ENCODE measurements around the gene FBXO34.
"Not testable (repeated sequence)": the region's sequence is repeated elsewhere in the genome, so short reads cannot be mapped to it uniquely, and the experiment has no call there.

The FBXO34 gene

GRCh38 chr14:55349565-55349964, 78.3 kb downstream of the FBXO34 start:
- DNase-seq = no peak

- DNase-seq = no peak
These were observed 79.2 kb downstream of the FBXO34 start for GRCh38 chr14:55350461-55350860.

GRCh38 chr14:55351111-55351510, 79.9 kb downstream of the FBXO34 start:
- DNase-seq = no peak

GRCh38 chr14:55352201-55352600, 81.0 kb downstream of the FBXO34 start:
- DNase-seq = no peak

GRCh38 chr14:55353686-55354467, 82.7 kb downstream of the FBXO34 start:
- no peak for DNase-seq

- DNase-seq = no peak
These were observed 83.3 kb downstream of the FBXO34 start for GRCh38 chr14:55354500-55354899.

GRCh38 chr14:55355922-55356321, 84.7 kb downstream of the FBXO34 start:
- no peak for DNase-seq

GRCh38 chr14:55356913-55357312, 85.7 kb downstream of the FBXO34 start:
- no peak for DNase-seq

GRCh38 chr14:55359307-55359706, 88.1 kb downstream of the FBXO34 start:
- DNase-seq = no peak

GRCh38 chr14:55361190-55361589, 90.0 kb downstream of the FBXO34 start:
- DNase-seq = no peak

GRCh38 chr14:55366271-55366670, 95.0 kb downstream of the FBXO34 start:
- no peak for DNase-seq

GRCh38 chr14:55370883-55371455, 99.7 kb downstream of the FBXO34 start:
- no peak for DNase-seq

GRCh38 chr14:55372423-55372822, 101.2 kb downstream of the FBXO34 start:
- no peak for DNase-seq

- DNase-seq = no peak
These were observed 101.6 kb downstream of the FBXO34 start for GRCh38 chr14:55372825-55373224.

GRCh38 chr14:55373784-55374705, 102.8 kb downstream of the FBXO34 start:
- no peak for DNase-seq

- DNase-seq = no peak
These were observed 103.5 kb downstream of the FBXO34 start for GRCh38 chr14:55374771-55375170.

GRCh38 chr14:55377236-55377635, 106.0 kb downstream of the FBXO34 start:
- DNase-seq = no peak

GRCh38 chr14:55381040-55381439, 109.8 kb downstream of the FBXO34 start:
- no peak for DNase-seq

GRCh38 chr14:55381561-55381960, 110.3 kb downstream of the FBXO34 start:
- no peak for DNase-seq

- DNase-seq = no peak
These were observed 111.3 kb downstream of the FBXO34 start for GRCh38 chr14:55382483-55382882.

- DNase-seq = not testable (repeated sequence)
These were observed 111.8 kb downstream of the FBXO34 start for GRCh38 chr14:55383056-55383466.

GRCh38 chr14:55383541-55384140, 112.4 kb downstream of the FBXO34 start:
- DNase-seq = no peak

- no peak for DNase-seq
These were observed 113.3 kb downstream of the FBXO34 start for GRCh38 chr14:55384536-55384935.
